Kidney epithelial cell (primary cell): Measurements from ENCODE around the gene ZMIZ1. TPM values are rescaled to one million over a fixed set of nuclear protein-coding genes. Genes with fewer than 3 reads are reported as not detected.

ENCODE experiments used
- DNase-seq: peaks from one replicate; pipeline ENCODE4 v3.0.0-alpha.2; 2010; ENCODE audit warnings: low read depth
- H3K27me3 ChIP-seq: 2 replicates; pipeline ENCODE4 v1.6.0; 2011; ENCODE audit warnings: low read length; ENCODE audit not compliant: control insufficient read depth, insufficient read depth
- H3K36me3 ChIP-seq: 2 replicates; pipeline ENCODE4 v1.5.1; 2011; ENCODE audit warnings: low read length; ENCODE audit not compliant: control insufficient read depth, insufficient read depth
- H3K4me3 ChIP-seq: 2 replicates; pipeline ENCODE4 v1.5.1; 2011; ENCODE audit warnings: low read depth, mild to moderate bottlenecking, control low read depth, low read length
- total RNA-seq: library from RNA; depleted of rRNA; stranded (reverse); fragments of >200 nt; gene quantifications from 2 replicates; pipeline ENCODE4 v1.2.3, GENCODE V29; 2015
- TF ChIP-seq, protein P1 (sequence below): IDR thresholded peaks from 2 replicates; pipeline ENCODE4 v1.5.1; 2011; ENCODE audit warnings: mild to moderate bottlenecking, moderate library complexity, low read length, control low read depth, inconsistent platforms; ENCODE audit not compliant: insufficient read depth, poor library complexity, severe bottlenecking

The ZMIZ1 gene
- total RNA-seq, 1 donor from 2014 or later, result 57.5 TPM

DNA sequence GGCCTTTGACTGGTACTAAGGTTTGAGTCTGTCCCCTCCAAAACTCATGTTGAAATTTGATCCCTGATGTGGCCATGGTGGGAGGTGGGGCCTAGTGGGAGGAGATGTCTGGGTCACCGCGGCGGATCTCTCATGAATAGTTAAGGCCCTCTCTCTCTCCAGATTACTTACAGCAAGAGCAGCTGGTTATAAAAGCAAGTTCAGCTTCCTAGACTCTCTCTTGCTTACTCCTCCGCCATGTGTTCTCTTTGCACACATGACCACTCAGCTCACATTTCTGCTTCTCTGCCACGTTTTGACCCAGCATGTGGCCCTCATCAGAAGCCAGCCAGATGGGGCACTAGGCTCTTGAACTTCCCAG lies 29.9 kb upstream of the ZMIZ1 start:
- DNase-seq, result no peak
- H3K36me3 ChIP-seq, result no peaks in the 10 kb centered on the region
- H3K27me3 ChIP-seq, result peaks cover 3% of the 10 kb centered on the region
- H3K4me3 ChIP-seq, result no peak overlapping the region
- TF ChIP-seq, protein P1, sequence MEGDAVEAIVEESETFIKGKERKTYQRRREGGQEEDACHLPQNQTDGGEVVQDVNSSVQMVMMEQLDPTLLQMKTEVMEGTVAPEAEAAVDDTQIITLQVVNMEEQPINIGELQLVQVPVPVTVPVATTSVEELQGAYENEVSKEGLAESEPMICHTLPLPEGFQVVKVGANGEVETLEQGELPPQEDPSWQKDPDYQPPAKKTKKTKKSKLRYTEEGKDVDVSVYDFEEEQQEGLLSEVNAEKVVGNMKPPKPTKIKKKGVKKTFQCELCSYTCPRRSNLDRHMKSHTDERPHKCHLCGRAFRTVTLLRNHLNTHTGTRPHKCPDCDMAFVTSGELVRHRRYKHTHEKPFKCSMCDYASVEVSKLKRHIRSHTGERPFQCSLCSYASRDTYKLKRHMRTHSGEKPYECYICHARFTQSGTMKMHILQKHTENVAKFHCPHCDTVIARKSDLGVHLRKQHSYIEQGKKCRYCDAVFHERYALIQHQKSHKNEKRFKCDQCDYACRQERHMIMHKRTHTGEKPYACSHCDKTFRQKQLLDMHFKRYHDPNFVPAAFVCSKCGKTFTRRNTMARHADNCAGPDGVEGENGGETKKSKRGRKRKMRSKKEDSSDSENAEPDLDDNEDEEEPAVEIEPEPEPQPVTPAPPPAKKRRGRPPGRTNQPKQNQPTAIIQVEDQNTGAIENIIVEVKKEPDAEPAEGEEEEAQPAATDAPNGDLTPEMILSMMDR, result no peak

DNA sequence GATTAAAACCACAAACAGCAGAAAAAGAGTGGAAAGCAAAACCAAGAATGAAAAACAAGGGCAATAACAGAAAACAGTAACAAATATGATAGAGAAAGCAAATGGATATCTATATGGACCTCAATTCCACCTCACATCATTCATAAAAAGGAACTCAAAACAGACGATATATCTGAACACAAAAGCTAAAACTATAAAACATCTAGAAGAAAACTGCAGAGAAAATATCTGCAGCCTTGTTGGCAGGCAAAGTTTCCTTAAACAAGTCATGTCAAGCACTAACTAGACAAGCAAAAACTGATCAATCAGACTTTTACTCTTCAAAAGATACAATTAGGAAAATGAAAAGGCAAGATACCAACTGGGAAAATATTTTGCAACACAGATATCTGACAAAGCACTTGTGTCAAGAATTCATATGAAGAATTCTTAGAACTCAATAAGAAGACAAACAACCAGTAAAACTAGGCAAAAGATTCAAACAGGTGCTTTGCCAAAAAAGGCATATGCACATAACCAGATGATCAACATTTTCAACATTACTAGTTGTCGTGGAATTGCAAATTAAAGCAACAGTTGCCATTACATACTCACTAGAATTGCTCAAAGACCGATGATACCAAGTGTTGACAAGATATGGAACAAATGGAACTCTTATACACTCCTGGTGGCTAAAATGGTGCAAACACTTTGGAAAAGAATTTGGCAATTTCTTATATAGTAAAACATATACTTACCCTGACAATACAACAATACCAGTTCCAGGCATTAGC lies 25.9 kb upstream of the ZMIZ1 start:
- TF ChIP-seq, protein P1, result no peak
- Histone ChIP-seq H3K27me3 (no peaks in the 10 kb centered on the region), H3K4me3 (no peak overlapping the region), H3K36me3 (no peaks in the 10 kb centered on the region)
- DNase-seq, result no peak

DNA sequence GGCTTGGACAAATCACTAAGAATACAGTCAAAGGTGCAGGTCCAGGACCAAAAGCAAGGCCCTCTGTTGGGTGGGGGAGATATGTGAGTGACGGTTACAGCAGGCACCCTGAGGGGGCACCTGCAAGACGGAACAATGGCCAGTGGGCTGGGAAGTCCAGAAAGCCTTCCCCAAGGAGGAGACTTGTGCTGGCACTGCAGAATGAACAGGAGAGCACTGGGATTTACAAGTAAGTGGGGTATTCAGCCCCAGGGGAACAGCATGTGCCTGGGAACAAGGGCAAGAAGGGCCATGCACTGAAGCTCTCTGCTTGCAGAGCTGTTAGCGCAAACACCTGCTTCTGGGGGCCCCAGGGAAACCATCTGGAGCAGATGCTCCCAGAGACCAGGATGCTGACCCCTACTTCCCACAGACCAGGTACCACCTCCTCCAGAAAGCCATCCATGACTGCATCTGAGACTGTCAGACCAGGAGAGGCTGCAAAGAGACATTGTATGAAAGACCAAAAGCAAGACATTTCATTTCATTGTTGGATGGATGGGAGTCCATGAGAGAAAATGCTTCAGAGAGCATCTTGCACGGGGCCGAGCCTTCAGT lies 24.6 kb upstream of the ZMIZ1 start:
- Histone ChIP-seq H3K36me3 (no peaks in the 10 kb centered on the region), H3K4me3 (no peak overlapping the region), H3K27me3 (no peaks in the 10 kb centered on the region)
- no peak for DNase-seq
- TF ChIP-seq, protein P1, result no peak

DNA sequence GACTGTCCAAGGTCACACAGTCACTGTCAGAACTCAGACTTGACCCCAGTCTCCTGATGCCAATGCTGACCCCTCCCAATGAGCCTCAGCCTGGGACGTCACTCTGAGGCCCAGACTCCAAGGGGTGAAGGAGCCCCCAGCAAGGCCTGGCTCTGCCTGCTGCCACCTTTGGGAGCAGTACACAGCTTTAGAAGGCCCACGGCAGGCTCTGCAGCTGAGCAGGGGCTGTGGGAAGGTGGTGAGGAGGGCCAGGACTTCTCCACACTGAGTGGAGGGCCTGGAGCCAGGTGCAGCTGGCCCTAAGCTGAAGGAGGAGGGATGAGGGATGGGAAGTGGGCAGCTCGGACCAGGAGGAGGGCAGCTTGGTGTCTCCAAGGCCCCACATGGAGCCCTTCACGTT lies 23.9 kb upstream of the ZMIZ1 start:
- DNase-seq, result no peak
- TF ChIP-seq, protein P1, result no peak

DNA sequence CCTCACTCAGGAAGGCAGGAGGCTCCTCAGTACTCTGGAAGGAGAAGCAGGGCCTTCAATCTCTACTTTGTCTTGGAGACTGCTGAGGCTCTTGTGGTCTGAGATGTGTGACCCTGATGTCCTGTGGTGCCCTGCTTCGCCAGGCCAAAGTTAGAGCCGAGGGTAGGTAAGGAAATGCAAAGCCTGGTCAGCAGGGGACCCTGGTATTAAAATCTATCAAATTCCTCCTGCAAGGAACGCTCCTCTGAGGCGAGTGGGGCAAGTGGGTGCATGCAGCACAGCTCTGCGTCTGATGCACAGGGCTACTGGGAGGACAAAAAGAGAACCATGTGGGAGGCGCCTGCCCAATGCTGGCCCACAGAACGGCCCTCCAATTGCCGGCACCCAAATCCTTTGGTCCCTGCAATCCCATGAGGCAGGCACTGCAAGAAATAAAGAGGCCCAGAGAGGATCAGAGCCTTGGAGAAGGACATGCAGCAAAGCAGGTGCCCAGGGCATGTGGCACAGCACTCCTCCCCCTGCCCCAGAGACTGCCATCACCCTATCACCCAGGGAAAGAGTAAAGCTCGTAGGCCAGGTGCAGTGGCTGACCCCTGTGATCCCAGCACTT lies 23.1 kb upstream of the ZMIZ1 start:
- TF ChIP-seq, protein P1, result no peak
- Histone ChIP-seq H3K36me3 (no peaks in the 10 kb centered on the region), H3K4me3 (no peak overlapping the region), H3K27me3 (no peaks in the 10 kb centered on the region)
- no peak for DNase-seq

More for the DNA sequence above, 23.9 kb upstream of the ZMIZ1 start:
- Histone ChIP-seq H3K4me3 (no peak overlapping the region), H3K36me3 (no peaks in the 10 kb centered on the region), H3K27me3 (no peaks in the 10 kb centered on the region)
